Middle frontal gyrus (tissue), 1 donor: ENCODE measurements around the gene PAX7.
"Not testable (repeated sequence)": the region's sequence is repeated elsewhere in the genome, so short reads cannot be mapped to it uniquely, and the experiment has no call there.

Source experiments
- DNase-seq: peaks from one replicate; pipeline ENCODE4 v3.0.0-alpha.2; 2015; ENCODE audit warnings: low spot score; ENCODE audit errors: extremely low spot score

Gene PAX7

DNA sequence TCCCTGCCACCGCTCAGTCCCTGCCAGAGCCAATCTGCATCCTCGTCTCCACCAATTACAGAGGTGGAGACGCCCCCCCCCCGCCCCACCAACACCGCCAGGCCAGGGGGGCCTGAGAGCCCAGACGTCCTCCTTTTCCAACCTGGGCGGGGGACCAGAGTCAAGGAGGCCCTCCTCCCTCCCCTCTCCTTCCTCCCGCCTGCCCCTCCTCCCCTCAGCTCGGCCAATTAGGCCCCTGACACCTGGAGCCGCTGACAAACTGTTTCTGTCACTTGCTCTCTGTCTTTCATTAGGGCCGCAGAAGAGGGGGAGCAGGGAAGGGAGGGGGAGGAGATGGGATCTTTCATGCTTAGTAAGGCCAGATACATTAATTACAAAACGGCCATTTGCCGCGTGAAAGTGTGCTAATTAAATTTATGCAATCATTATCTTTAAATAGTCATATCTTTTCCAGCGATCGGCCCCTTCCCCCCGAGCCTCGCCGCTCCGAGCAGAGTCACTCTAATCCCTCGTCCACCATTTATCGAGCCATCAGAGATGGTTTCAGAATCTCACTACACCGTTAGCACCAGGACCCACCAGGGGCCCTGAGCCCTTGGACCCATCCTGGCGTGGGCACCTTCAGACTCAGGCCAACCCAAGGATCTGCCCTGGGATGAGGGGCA lies 94.7 kb downstream of the PAX7 start:
- no peak for DNase-seq

DNA sequence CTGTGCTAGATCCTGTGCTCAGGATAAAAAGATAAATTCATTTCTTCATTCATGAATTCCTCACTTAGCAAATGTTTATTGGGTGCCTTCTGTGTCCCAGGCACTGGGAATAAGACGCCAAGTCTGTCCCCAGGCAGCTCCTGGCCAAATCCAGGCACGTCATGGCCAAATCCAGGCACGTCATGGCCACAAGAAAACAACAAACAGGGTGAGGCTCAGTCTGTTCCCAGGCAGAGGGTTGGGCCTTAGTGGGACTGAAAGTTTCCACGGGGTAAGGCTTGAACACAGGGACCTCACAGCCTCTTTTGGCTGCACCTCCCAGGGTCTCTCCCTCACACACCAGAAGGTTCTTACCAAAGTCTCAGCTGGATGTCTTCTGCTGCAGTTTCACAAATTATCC lies 95.7 kb downstream of the PAX7 start:
- DNase-seq: no peak

DNA sequence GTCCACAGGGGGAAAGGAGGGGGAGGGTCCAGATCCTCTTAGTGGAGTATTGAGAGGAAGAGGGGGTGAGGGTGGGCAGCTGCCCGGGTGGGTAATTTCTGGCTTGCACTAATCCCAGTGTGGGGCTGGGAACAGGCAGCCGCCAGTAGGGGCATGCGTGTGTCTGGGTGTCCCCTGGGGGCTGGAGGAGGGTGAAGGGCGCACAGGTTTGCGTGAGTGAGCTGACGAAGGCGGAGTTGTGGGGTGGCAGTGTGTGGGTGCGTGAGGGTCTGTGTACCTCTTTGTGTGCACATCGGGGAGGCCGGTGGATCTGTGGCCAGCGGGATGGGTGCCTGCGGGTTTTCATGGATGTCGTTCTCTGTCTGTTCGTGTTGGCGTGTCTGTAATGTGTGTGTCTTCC lies 97.3 kb downstream of the PAX7 start:
- DNase-seq: no peak

DNA sequence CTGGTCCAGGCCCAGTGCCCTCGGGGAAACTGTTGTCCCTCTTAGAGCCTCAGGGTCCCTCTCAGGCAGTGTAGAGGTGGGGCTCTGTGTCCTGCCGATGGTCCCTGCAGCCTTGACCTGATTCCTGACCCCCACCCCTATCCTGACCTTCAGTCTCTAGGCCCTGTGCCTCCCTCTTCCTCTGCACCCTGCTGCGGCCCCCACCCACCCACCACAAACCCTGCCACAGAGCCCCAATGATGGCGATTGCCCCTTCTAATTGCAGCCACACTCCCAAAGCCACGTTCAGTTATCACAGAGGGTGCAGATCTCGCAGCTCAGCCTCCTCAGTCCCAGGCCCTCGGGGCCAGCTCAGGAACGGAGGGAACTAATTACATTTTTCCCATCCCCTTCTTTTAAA lies 99.7 kb downstream of the PAX7 start:
- no peak for DNase-seq

DNA sequence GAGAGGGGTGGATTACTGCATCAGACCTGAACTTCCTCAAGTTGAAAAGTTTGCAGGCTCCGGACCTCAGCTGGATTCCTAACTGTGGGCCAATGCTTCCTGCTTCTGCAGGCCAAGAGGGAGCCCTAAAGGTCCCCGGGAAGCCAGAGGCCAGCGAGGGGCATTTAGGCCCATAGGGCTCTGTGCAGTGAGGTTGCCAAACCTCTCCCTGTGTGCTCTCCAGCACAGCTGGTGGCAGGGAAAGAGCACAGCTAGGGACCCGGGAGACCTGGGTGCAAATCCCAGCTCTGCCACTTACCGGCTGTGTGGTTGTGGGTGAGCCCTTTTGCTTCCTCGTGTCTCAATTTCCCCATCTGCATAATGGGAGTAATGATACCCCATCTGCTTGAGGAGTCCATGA lies 100.5 kb downstream of the PAX7 start:
- DNase-seq: no peak

DNA sequence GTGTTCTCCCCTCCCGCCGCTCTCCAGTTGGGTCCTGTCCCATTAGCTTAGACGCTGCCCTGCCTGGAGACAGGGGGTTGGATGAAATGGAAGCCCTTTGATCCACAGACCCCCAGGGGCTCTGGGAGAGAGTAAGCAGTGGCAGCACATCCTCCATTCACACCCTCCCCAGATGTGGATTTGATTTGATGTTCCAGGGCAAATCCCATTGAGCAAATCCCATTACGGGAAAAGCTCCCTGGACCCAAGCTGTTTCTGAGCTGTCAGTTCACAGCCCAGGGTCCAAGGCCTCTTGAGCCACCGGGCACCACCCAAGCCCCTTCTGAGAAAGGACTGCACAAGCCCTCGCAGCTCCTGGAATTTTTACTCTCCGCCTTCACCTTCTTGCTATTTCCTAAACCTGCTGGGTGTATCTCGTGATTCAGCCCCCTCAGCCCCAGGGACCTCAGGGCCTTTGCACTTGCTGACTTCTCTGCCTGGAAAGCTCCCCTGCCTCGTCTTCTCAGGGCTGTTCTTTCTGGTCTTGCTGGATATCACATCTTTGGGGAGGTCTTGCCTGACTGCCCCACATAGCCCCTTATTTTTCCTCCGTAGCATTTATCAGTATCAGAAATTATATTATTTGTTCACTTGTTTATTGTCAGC lies 101.1 kb downstream of the PAX7 start:
- no peak for DNase-seq

DNA sequence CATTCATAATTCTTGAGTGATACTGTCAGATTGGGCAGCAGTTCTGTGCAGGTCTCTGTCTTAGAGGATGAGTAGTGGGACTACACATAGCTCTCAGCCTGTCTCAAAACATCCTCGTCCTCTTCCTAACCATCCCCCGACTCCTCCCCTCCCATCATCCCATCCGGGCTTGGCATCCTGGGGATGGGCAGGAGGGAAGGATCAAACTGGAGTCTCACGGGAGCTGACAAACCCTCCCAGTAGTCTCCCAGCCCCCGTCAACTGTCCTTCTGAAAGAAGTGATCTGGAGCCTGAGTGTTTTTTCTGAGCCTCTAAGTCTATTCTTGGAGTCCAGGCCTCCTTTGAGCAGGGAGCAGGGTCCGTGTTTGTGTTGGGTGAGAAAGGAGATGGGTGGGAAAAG lies 102.0 kb downstream of the PAX7 start:
- no peak for DNase-seq

DNA sequence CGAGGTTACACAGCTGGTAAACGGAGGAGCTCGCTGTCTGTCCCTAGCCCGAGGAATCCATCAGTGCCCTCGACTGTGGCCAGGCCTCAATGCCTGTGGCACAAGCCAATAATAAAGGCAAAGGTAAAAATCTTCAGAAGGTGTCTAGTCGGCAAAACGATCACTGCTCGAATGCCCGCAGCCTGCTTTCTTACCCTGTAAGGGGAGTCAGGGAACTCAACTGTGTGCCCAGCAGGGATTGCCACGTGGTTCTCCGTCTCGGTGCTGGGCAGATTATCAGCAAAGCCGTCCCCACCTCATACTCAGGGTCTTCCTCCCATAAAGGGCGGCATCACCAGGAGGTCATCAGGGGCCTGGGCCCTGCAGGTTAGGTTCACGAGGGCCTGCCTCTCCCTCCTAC lies 103.4 kb downstream of the PAX7 start:
- no peak for DNase-seq

DNA sequence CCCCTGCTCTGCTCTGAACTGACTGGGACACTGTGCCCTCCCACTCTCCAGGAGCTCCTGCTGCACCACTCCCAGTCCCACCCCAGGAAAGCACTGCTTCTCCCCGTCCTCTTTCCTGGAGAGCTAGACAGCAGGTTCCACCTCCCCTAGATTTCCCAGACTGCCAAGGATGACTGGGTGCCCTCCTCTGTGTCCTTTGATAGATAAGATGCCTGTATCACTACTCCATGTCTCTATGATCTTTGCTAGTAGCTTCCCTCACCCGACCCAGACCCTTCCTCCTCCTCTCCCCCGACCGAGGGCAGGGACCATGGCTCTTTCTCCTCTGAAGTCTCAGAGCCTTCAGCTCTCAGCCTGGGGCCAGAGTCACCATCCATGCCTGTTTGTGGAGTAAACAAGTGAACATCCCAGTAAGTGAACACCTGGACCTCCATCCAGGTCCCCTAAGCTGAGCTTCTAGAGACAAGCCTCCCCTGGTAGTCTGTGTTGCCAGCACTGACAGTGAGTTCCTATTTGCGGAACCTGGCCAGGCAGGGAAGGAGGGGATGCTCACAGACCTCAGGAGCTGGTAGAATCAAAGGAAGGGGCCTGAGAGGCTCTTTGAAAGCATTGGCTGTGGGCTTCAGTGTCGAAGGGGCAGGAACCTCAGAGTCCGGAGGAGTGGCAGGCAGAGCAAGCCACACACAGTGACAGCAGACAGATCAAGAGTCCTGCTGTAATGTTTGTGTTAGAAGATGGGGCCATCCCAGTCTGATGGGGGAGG lies 104.0 kb downstream of the PAX7 start:
- no peak for DNase-seq

DNA sequence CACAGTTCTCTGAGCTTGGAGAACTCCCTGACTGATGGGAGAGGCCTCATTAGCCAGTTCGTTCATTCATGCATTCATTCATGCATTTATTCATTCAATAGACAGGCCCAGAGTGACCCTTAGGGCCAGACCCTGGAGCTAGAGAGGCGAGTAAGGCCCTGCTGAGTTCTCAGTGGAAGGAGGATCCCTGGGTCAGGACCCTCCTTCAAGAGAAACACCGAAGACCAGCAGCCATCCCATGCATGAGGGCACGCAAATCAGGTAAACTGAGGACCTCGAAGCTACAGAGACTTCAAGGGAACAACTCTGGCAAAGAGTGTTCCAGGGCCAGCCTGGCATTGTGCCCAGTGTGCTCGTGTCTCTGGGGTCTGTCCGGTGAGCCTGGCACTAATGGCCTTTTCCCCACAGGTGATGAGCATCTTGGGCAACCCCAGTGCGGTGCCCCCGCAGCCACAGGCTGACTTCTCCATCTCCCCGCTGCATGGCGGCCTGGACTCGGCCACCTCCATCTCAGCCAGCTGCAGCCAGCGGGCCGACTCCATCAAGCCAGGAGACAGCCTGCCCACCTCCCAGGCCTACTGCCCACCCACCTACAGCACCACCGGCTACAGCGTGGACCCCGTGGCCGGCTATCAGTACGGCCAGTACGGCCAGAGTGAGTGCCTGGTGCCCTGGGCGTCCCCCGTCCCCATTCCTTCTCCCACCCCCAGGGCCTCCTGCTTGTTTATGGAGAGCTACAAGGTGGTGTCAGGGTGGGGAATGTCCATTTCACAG lies 104.8 kb downstream of the PAX7 start:
- DNase-seq: no peak

DNA sequence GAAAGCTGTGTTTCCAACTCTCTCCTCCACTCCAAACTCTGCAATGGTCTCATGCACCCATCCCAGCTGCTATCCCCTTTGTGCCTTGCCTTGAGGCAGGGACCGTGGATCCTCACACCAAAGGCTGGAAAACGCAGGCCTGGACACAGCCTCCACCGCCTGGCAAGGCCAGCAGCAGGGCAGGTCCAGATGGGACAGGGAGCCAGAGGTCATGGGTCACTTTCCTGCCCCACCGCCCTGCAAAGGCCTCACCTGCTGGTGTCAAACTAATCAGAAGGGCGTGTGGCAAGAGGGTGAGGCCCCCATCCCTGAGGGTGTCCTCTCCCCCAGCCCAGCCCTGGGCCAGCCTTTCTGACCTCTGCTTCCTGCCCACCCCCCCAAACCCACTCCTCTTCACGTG lies 106.3 kb downstream of the PAX7 start:
- no peak for DNase-seq

DNA sequence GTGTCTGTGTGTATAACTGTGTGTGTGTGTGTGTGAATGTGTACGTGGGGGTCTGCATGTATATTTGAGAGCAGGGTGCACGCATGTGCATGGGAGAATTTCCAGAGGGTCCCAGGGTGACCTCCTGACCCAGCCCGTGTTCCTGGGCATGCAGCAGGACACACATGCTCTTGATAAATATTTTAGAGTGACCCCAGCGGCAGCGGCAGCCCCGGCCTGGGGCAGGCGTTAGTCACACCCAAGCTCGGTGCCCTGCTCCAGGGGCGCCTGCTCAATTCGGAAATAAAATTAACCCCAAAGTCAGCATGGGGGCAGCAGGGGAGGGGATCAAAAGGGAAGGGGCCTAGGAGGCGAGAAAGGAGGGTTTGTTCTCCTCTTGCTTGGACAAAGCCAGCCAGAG lies 107.5 kb downstream of the PAX7 start:
- DNase-seq: no peak

DNA sequence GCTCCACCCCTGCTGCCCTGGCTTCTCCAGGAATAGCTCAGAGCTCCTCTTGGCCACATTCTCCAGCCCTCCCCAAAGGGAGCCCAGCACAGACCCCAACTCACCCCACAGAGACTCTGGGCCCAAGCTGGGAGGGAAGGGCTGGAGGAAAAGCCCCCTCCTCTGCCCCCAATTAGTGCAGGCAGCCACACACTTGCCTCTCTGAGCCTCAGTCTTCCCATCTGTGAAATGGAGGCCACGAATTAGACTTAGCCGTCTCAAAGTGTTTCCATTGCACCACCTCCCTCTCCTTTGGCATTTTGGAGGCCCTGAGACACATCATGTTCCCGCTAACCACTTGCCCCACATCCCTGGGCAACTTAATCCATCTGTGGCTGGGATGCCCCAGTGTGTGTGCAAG lies 108.0 kb downstream of the PAX7 start:
- DNase-seq: no peak

DNA sequence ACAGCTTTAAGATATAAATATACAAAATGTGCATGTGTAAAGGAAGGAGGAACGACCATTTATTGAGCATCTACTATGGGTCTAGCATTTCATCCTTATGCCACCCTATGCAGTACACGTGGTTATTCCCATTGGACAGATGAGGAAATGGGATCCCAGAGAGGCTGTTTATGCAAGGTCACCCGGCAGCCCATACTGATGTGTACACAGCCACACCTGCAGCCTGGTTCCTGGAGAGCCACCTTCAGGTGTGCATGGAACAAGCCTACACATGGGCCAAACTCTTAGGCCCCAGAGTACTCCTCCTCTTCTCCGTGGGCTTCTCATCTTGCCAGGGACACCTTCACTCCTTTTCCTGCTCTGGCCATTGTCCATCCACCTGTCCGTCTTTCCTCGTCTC lies 108.8 kb downstream of the PAX7 start:
- DNase-seq: no peak

DNA sequence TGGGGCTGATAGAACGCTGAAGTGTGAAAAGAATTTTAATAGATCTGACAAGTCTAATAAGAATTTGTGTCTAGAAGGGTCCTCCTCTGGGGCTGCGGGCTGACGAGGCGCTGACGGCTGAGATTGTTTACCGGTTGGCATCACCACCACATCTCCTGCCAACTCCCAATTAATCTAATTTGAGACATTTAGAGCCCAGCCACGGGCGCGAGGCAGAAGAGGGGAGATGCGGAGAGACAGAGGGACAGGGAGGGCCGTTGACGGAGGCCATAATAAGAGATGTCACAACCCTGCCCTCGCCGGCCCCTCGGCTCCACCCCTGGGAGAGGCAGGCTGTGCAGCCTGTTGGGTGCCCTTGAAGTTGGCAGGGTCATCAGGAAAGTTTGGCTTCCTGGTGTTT lies 109.3 kb downstream of the PAX7 start:
- no peak for DNase-seq

DNA sequence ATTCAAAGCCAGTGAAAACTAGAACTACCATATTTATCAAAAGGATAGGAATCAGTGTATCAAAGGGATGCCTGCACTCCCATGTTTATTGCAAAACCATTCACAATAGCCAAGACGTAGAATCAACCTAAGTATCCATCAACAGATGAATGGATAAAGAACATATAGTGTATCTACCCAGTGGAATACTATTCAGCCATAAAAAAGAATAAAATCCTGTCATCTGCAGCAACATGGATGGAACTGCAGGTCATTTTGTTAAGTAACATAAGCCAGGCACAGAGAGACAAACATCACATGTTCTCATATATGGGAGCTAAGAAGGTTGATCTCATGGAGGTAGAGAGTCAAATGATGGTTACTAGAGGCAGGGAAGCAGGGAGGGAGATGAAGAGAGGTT lies 110.0 kb downstream of the PAX7 start:
- DNase-seq: no peak

DNA sequence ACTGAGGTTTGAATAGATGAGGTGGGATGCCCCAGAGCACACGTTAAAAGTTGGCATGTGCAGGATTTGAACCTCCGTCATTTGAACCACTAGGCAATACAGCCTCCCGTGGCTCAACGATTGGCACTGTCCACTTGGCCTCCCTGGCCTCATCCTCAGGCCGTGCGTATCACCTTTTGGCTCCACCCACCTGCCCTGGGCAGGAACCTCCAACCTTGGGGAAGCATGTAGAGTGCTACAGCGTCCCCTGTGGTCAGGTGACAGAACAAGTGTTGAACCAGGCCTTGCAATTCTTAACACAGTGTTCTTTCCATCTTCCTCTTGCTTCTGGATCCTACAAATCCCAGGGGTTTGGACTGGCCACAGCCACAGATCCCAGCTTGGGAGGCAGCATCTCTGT lies 112.6 kb downstream of the PAX7 start:
- DNase-seq: no peak

DNA sequence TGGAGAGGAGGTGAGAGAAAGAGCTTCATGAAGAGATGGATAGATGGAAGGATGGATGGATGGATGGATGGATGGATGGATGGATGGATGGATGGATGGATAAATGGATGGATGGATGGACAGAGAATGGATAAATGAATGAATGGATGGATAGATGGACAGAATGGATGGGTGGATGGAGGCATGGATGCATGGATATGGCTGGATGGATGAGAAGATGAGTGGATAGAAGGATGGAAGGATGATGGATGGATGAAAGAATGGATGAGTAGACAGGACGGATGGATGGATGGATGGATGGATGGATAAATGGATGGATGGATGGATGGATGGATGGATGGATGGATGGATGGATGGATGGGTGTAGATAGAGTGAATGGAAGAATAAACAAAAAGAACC lies 113.7 kb downstream of the PAX7 start:
- DNase-seq: not testable (repeated sequence)

DNA sequence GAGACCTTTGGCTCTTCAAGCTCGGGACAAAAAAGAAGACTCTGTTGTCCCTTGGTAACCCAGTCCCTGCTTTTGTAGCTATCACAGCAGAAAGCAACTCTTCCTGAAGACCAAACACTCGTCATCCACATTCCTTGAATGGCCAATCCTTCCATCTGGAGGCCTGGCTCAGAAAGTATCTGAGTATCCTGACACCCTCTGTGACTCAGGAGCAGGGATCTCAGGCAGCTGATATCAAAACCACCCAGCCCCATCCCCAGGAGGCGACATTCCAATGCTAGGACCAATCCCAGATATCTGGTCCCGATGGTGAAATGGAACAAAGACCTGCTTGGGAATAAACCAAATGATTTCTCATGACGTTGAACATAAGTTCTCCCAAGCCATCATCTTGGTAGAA lies 116.3 kb downstream of the PAX7 start:
- no peak for DNase-seq

DNA sequence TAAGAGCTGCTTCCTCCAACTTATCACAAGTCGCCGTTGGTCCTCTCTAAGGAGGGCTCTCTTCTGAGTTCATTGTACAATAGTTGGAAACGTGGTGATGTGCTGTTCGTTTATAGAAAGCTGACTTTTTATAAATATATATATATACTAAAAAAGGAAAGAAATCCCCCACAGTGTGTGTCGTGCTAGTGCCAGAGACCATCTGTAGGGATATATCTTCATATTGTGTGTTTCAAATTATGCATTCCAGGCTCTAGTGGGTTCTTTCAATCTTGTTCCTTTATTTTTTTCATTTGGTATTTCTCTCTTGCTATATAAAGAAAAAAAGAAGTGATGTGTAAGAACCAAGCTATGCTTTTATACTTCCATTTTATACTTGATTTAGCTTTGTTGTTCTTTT lies 117.0 kb downstream of the PAX7 start:
- no peak for DNase-seq

DNA sequence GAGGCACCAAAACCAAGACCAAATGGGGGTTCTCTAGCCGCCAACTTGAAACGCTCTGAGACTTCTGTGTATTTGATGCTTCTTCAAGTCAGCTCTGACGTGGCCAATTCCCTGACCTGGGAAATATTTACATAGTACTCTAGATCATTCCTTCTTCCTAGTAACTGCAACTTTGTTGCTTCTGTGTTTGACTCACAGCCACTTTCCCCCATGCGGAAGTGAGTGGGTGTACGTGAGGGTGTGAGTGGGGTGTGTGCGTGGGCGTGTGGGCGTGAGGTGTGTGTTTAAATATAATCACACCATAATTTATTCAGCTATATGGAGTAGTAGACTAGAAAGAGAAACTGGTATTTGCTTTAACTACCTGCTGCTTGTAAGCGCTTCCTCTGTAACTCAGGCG lies 117.8 kb downstream of the PAX7 start:
- no peak for DNase-seq

DNA sequence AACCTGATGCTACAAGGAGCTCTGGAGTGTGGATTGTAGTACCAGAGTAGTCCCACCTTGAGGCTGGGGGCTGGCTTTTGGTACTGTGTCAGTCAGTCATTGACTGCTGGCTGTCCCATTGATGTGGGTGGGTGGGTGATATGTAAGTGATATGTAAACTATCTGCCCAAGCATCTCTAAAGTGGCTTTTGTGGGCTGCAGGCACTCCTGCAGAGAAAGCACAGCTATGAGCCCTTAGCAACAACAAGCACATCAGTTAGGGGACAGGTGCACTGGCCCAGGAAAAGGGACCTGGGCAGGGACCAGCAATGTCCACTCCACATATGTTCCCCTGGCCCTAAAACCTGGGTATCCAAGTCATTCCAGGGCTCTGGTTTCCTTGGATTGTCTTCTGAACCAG lies 118.9 kb downstream of the PAX7 start:
- DNase-seq: no peak
